Measurements from ENCODE around the gene NASP. TPM values are rescaled to one million over a fixed set of nuclear protein-coding genes. Genes with fewer than 3 reads are reported as not detected.

The NASP gene
- total RNA-seq, 1 donor from 2014 or later, result 82.1 TPM

- no peak for DNase-seq (ENCODE audit: low spot score)
Observed at GRCh38 chr1:45619149-45619921, 35.5 kb downstream of the NASP start.

- DNase-seq (ENCODE audit: low spot score), result no peak
Observed at GRCh38 chr1:45620588-45621500, 37.0 kb downstream of the NASP start.

- DNase-seq (ENCODE audit: low spot score), result no peak
Observed at GRCh38 chr1:45621501-45621836, 37.6 kb downstream of the NASP start.

GRCh38 chr1:45621895-45622523 lies 38.2 kb downstream of the NASP start:
- DNase-seq (ENCODE audit: low spot score), result no peak

GRCh38 chr1:45622524-45623394 lies 38.9 kb downstream of the NASP start:
- peak; percentile 54 for DNase-seq (ENCODE audit: low spot score)

GRCh38 chr1:45623972-45624371 lies 40.1 kb downstream of the NASP start, which contains the start of gene CCDC17:
Gene CCDC17, minus strand, starts transcription at chr1:45624054. Its CDS starts 145 bp downstream, at chr1:45623909.
- DNase-seq (ENCODE audit: low spot score), result no peak

GRCh38 chr1:45629035-45629434 lies 45.2 kb downstream of the NASP start:
- DNase-seq (ENCODE audit: low spot score), result no peak

GRCh38 chr1:45630429-45630828 lies 46.6 kb downstream of the NASP start:
- no peak for DNase-seq (ENCODE audit: low spot score)

GRCh38 chr1:45635211-45635610 lies 51.4 kb downstream of the NASP start:
- no peak for DNase-seq (ENCODE audit: low spot score)

- no peak for DNase-seq (ENCODE audit: low spot score)
Observed at GRCh38 chr1:45640293-45640692, 56.5 kb downstream of the NASP start.

- no peak for DNase-seq (ENCODE audit: low spot score)
Observed at GRCh38 chr1:45643321-45643720, 59.5 kb downstream of the NASP start.

GRCh38 chr1:45643978-45644377 lies 60.1 kb downstream of the NASP start:
- no peak for DNase-seq (ENCODE audit: low spot score)

GRCh38 chr1:45644661-45645060 lies 60.8 kb downstream of the NASP start:
- DNase-seq (ENCODE audit: low spot score), result no peak

GRCh38 chr1:45647248-45648021 lies 63.6 kb downstream of the NASP start:
- DNase-seq (ENCODE audit: low spot score), result no peak

GRCh38 chr1:45654540-45655280 lies 70.9 kb downstream of the NASP start:
- DNase-seq (ENCODE audit: low spot score), result no peak

GRCh38 chr1:45656573-45657226 lies 72.9 kb downstream of the NASP start:
- no peak for DNase-seq (ENCODE audit: low spot score)

GRCh38 chr1:45658171-45658570 lies 74.3 kb downstream of the NASP start:
- no peak for DNase-seq (ENCODE audit: low spot score)

- DNase-seq (ENCODE audit: low spot score), result no peak
Observed at GRCh38 chr1:45659222-45659621, 75.4 kb downstream of the NASP start.

GRCh38 chr1:45660336-45660735 lies 76.5 kb downstream of the NASP start:
- DNase-seq (ENCODE audit: low spot score), result no peak

All from ureter (tissue), 1 donor.